GM12892 (cell line): ENCODE data around the gene CPA1.
A peak's percentile ranks its signal among the peaks of the same experiment; 100 is the strongest.

Experiments used
- DNase-seq: peaks from one replicate; pipeline ENCODE4 v3.0.0; 2011; ENCODE audit not compliant: insufficient read length
- FAIRE-seq: peaks from 2 replicates; lab custom pipeline; 2011; peaks lifted over from hg19 to GRCh38; lab: Jason Lieb, UNC
- POLR2A ChIP-seq: IDR thresholded peaks from 2 replicates; pipeline ENCODE4 v1.6.1; 2011; ENCODE audit warnings: low read depth, low read length, control low read depth
- POLR2AphosphoS5 ChIP-seq: IDR thresholded peaks from 2 replicates; pipeline ENCODE4 v1.6.1; 2011; ENCODE audit warnings: low read depth, low read length, control low read depth
- TAF1 ChIP-seq: IDR thresholded peaks from 2 replicates; pipeline ENCODE4 v1.6.1; 2011; ENCODE audit warnings: low read depth, mild to moderate bottlenecking, control low read depth, low read length, borderline replicate concordance

The CPA1 gene

GRCh38 chr7:130429019-130429418, 48.7 kb downstream of the CPA1 start:
- no peak for FAIRE-seq
- TF ChIP-seq TAF1 (no peak), POLR2A (no peak)
- DNase-seq, result no peak

- FAIRE-seq (no peak), DNase-seq (no peak)
- no peak for TF ChIP-seq POLR2AphosphoS5
- TF ChIP-seq POLR2A, result no peak
- no peak for TF ChIP-seq TAF1
Observed at GRCh38 chr7:130430115-130430514, 49.8 kb downstream of the CPA1 start.

DNA sequence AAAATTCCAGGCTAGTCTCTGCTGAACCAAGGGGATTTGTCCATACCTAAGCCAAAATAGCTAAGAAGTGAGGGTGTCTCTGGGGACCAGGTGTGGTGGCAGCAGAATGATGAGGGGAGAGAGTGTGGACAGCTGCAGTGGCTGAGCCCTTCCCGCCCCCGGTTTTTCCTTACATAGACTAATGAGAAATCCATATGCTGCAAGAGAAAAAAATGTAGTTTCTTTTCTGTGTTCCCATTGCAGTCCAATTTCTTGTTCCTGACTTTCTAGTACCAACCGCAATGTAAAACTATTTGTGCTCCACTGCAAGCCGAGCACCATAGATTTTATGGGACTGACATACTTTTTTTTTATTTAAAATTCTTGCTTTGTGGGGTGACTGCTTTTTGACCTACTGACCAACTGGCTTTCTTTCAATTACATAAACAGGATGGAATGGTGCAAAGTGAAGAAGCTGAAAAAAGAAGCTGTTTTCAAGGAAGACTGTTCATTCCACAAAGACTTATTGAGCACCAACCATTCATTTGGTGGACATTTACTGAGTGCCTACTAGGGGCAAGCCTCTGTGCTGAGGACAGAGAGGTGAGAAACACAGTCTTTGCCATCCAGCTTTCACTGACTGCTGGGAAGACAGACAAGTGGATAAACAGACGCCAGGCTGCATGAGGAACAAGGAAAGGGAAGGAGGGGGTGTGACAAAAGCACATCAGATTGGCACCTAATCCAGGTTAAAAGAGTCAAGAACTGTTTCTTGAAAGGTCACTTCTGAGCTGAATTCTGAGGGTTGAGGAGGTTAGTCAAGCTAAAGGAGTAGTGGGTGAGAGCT, 50.8 kb downstream of the CPA1 start:
- FAIRE-seq (peak; percentile 24), DNase-seq (no peak)
- no peak for TF ChIP-seq POLR2A
- TF ChIP-seq TAF1, result no peak
- TF ChIP-seq POLR2AphosphoS5, result no peak

- FAIRE-seq (no peak), DNase-seq (no peak)
- TF ChIP-seq TAF1, result no peak
- TF ChIP-seq POLR2A, result no peak
- TF ChIP-seq POLR2AphosphoS5, result no peak
Observed at GRCh38 chr7:130432886-130433285, 52.6 kb downstream of the CPA1 start.

GRCh38 chr7:130433301-130433700, 53.0 kb downstream of the CPA1 start:
- DNase-seq, result no peak
- FAIRE-seq, result no peak
- TF ChIP-seq POLR2A (no peak), POLR2AphosphoS5 (no peak), TAF1 (no peak)

DNA sequence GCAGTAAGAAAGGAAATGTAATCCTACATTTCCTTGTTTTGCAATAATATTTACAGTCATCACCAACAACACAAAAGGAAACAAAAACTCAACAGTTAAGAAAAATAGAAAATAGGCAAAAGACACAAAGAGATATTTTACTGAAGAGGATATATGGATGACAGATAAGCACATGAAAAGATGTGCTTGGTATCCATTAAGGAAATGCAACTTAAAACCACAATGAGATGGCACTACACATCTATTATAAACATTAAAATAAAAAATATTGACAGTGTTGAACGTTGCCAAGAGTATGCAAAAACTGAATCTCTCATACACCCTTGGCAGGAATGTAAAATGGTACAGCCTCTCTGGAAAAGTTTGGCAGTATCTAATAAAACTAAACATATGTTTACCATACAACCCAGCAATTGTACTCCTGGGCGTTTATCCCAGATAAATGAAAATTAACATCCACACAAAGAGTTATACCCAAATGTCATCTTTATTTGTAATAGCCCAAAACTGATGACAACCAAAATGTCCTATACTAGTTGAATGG, 55.1 kb downstream of the CPA1 start:
- no peak for FAIRE-seq
- TF ChIP-seq TAF1 (no peak), POLR2A (no peak), POLR2AphosphoS5 (no peak)
- no peak for DNase-seq

DNA sequence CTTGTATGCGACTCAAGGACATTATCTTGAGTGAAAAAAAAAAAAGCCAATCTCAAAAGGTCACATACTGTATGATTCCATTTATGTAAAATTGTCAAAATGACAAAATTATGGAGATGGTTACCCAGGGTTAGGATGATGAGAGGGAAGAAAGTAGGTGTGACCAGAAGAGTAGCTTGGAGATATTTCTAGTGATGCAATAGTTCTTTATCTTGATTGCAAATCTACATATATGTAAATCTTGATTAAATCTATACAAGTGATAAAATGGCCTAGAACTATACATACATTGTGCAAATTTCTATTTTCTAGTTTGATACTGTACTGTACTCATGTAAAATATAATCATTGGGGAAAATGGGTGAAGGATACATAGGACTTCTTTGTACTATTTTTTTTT, 56.0 kb downstream of the CPA1 start:
- TF ChIP-seq TAF1, result no peak
- no peak for TF ChIP-seq POLR2A
- no peak for TF ChIP-seq POLR2AphosphoS5
- DNase-seq, result no peak
- no peak for FAIRE-seq
